HG03521 (cell line): Measurements from ENCODE around the gene APCDD1.

ENCODE experiments used
- ATAC-seq: cut with Tn5 transposase; IDR thresholded peaks from one replicate; pipeline ENCODE4 v1.9.1; 2021; ENCODE audit warnings: mild to moderate bottlenecking, moderate library complexity; ENCODE audit not compliant: unreplicated experiment

Gene APCDD1

DNA sequence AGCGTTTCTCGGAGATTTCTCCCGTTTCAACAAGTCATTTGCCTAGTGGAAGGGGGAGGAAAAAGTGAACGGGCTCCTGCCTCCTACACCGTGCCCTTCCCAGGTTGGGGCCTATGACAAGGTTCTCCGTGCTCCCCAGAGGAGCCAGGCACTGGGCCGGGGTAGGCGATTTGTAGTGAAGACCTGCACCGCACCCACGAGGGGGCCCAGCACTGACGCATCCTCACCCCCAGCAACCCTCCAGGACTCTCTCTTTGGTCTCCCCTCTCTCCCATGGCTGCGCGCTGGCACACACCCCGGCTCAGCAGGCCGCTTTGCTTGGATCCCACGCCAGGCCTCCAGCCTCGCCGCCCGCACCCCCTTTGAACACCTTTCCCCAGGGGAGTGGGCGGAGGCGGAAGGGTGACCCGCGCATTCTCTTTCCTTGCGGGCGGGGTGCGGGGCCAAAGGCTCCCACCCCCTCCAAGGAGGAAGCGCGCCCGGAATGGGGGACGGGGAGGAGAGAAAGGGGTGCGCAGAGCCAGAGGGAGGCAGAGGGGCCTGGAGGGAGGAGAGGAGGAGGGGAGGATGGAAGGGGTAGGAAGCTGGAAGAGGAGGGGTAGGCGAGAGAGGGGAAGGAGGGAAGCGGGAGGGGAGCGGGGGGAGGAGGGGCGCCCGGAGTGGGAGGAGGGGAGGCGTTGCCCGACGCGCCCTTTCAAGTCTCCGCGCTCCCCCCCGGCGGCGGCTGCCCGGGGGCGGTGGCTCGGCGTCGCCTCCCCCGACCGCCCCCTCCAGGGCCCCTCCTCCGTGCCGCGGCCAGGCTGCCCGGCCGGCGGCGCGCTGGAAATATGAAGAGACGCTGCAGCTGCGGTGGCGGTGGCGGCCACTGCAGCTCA, at the start of gene APCDD1:
Gene APCDD1, plus strand, starts transcription at position 830 of the 875 bp plus-strand sequence. CDS start 347 bp downstream, outside the sequence.
- ATAC-seq = no peak

DNA sequence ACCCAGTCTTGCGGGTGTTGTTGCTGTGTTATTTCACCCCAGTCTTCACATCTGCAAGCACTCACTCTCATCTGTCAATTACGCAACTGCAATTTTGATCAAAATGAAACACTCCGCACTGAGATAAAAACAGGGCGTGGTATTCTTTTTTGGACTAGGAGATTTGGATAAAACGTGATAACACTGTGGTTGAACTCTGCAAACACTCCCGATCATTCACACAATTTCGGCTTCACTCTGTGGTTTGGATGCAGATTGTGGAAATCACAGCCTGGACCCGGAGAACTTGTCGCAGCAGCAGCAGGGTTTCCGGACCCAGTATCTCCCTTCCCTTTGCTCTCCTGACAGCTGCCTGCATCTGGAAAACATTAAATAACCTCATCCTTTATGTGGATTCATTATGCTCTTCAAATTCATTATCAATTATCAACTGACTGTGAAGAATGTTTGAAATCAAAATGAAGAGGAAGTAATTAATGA, 49.4 kb upstream of the APCDD1 start:
- no peak for ATAC-seq

DNA sequence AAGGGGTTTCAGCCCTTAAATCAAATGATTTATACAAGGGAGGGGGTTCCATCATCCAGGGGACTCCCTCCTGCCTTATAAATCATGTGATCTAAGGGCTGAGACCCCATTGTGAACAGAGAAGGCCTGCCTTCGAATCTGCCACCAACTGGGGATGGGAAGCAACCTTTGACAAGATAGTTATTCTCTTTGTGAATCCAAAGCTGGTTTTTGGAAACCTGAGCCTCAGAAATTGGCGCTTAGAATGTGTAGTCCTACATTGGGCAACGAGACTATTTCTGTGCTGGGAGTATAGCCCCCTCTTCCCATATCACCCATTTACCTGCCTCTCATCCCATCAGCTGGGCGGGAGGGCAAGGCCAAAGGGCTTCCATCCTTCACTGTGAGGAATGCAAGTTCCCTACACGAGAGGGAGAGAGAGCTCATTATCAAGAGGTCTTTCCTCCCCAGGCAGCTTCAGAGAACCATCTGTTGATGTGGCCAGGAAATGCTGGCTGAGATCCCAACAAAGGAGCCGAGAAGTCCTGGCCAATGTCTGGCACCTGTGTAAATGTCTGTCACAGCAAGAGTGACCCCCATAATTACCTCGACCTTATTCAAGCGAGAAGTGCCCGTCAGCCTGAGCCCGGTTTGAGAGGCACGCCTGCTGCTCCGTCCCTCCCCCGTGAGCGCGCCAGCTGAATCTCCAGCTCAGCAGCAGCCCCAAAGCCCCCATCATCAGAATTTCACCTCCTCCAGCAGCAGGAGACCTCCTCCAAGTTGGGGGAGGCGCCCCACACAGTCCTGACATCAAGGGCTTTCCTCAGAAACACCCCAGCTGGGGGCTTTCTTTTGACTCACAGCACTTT, 48.4 kb upstream of the APCDD1 start:
- ATAC-seq = no peak

DNA sequence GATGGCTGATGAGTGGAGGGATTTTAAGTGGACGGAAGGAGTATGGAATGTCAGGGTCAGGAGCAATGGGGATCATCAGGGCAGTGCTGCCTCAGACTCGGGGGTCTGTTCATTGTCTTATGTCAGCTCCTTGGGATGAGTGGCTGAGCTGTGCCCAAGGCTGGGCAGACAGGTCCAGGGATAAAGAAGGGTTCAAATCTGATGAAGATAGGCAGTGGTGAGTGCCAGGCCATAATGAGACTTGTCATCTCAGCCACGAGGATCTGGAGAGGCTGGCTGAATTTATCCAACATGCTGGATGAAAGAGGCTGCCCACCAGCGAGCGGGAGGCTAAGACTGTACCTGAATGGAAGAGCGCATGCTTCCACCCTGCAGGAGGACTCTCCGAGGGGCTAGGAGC, 46.3 kb upstream of the APCDD1 start:
- ATAC-seq = no peak

DNA sequence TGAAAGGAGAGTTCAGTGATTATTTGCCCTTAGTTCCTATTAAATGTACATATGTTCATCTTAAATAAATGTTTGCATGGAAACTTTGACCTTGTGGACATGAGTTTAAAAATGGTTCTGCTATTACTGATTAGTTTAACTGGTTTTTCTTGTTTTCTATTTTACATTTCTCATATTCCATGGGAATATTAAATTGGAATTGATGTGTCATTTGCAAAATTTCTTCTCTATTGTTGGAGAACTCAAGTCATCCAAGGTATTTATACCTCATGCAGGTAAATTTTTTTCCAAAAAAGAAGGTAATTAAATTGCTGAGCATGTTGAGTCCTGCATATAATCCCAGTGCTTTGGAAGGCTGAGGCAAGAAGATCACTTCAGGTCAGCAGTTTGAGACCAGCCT, 45.4 kb upstream of the APCDD1 start:
- no peak for ATAC-seq

DNA sequence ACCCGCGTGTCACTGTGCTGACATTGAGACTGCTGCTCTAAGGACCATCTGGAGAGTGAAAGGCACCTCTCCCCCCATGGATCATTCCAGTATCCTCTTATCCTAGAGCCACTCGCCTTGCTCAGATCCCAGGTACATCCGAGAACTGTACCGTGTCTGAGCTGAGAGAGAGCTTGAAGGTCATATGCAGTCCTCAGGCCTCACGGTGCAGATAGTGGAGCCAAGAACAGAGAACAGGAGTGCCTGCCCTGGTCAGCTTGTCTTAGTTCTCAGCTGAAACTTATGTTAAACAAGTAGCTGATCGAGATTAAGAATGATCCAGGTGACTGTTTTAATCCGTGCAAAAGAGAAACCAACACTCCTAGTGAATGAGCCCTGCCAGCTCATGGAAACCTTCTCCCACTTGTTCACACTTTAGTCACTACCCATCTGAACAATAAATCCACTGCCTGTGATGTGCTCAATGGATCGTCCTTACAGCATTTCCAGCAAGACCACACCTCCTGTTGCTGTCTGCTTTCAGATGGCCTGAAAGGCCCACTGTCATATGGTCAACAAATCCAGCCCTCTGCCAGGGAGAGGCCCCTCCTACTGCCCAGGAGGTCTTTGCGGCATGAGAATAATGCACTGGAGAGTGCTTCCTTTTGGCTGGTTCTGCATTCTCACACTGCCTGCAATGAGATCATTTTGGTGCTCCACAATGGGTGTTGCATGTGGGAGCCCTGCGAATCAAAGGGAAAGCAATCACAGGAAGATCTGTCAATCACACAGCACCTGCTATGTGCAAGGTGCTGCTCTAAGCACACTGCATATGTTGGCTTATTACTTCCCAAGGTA, 43.7 kb upstream of the APCDD1 start:
- ATAC-seq = no peak

DNA sequence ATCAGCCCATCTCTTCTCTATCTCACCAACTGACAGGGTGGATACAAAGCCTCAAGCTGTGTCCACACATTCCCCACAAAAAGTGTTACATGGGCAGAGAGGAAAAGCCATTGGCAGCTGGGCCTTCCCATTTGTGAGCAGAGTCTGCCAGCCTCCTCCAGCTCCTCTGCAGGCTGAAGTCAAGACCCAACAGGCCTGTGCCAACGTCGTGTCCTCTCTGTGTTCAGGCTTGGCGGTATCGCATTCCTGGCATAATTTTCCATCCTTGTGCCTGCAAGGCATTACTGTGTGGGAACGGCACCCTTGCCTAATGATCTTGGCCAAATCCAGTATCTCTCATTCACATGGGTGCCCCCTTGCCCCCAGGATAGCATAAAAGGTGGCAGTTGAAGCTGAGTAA, 41.5 kb upstream of the APCDD1 start:
- no peak for ATAC-seq

DNA sequence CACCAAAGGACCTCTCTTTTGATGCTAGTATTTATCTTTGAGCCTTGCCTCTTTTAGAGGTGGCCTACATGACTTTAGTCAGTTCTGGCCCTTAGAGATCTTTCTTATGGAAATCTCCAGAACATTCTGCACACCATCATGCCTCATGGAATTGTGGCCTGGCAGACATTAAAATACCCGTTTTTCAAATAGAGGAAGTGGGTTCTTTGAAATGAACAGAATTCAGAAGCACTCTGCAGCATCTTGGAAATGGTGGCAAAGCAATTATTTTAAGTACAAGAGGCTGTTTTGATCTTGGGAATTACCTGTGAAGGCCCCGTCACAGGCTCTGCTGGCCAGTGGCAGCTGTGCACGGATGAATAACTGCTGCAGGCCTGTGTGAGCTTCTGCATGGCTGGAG, 40.7 kb upstream of the APCDD1 start:
- no peak for ATAC-seq

DNA sequence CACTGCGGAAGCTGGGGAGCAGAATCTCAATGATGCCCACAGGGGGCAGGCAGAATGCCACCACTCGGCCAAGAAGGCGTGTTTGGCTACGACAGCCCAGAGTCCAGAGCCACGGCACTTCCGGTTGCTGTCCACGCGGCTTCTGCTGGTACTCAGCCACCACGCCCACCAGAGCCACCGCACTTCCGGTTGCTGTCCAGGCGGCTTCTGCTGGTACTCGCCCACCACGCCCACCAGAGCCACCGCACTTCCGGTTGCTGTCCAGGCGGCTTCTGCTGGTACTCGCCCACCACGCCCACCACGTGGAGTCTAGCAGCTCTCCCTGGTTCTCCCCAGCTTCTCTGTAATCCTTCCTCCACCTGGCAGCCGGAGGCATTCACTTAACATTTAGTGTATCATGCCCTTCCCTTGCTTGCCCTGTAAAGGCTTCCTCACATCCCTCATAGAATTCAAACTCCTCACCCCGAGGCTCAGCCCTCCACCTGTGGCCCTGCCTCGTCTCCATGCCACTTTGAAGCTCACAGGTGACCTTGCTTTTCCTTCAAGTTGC, 40.1 kb upstream of the APCDD1 start:
- ATAC-seq = no peak

DNA sequence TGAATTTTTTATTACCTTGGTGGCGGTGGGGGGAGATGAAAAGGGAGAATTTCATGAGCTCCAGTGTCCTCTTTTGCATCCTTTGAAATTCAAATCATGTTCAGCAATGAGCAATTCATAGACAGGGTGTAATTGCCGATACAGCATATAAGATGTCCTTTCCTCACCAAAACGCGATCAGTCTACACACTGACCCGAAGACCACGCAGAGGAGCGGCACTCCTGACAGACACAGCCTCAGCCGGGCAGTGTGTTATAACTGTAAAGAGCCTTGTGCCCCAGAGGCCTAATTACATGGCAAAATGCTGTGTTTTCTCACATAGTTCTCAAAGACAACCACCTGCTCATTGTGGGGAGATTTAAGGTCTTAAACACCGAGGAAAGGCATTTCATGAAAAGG, 38.4 kb upstream of the APCDD1 start:
- ATAC-seq = no peak

DNA sequence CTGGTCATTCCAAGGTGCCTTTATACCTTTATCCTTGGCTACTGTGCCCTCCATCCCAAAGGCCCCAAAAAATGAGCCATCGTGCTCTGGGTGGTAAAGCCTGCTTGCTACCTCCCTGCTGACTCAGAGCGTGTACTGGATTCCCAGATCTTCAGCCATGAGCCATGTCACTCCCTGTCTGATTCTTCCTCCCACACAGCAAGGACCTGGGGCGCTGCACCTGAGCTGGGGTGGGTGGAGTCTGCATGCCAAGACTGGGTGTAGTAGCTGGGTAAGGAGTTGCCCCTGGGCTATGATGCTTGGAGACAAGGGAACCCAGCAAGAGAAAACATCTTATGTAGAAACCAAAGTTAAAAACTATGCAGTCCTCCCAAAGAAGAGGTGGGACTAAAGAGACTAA, 37.2 kb upstream of the APCDD1 start:
- ATAC-seq = no peak

DNA sequence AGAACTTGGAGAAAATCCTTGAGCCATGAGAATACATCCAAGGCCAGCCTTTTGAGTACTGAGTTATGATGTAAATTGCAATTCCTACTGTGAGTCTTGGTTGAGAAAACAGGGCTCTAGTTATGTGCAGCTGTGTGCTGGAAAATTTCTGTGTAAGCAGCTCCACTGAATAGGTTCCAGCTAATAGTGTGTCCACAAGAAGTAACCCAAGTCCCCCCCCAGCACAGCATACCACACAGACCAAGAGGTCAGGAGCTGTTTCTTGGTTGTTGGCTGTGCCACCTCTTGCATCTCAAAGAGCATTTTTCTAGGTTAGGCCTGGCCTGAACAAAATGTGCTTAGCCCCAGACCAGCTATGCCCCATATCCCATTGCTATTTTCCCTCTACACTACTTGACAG, 36.8 kb upstream of the APCDD1 start:
- ATAC-seq = no peak

DNA sequence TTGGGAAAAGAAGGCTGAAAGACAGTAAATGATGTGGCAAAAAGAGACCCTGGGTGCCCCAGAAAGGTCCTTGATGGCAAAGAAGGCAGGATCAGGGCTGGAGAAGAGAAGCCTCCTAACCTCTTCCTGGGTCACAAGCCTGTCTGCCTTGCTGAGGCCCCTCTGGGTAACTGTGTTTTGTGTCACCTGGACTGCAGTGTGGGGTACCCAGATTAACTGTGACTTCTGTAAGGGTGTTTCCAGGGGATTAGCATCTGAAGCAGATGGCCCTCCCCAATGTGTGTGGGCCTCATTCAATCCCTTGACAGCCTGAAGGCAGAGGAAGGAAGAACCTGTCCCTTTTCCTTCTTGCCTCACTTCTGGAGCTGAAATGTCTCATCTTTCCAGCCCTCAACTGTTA, 35.6 kb upstream of the APCDD1 start:
- no peak for ATAC-seq

DNA sequence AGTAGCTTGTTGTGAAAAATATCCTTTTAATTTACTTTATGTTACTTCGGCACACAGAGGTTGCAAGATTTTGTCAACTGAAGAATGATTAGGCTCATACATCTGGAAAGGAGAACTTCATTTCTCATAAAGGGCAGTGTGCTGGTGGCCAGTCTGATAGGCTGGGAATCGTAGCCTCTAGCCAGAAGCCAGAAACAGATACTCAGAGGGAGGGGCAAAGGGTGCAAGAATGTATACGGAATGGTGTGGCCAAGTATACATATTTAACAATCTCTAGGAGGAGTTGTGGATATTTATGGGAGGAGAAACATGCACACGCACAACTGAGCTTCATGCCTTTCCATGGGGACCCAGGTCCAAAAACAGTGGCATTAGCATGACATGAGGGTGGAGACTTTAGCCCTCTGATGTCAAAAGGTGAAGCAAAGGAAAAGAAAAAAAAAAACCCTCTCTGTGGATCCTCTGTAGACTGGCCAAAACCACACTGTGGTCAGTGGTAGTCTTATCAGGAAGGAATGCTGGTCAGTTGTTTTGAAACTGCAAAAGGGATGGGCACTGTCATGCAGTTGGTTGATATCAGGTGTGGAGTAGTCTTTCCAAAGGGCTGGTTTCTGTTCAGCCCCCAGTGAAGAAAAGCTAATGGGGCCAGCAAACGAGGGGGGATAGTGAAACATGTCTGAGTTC, 34.9 kb upstream of the APCDD1 start:
- ATAC-seq = no peak

DNA sequence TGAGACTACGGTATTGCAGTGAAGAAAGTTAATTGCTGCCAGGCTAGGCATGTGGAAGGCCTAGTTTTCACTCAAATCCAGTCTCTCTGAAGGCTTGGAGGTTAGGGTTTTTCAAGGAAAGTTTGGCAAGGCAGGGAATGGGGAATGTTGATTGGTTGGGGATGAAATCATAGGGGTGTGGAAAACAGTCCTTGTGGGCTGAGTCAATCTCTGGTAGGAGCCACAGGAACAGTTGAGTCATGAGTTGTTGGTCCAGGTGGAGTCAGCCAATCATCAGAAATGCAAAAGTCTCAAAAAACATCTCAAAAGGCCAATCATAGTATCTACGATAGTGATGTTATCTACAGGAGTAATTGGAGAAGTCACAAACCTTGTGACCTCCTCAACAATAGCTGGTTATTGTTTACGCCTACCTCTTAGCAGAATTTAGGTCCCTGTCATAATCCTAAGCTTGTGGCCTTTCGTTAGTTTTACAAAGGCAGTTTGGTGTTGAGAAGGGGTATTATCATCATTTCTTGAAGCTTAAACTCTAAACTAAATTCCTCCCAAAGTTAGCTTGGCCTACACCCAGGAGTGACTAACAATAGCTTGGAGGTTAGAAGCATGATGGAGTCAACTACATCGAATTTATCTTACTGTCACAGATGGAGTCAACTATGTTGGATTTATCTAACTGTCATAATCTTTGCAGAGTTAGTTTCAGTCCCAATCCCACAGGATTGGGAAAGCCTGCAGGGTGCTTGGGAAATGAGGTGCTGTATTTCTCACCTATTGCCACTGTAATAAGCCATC, 33.7 kb upstream of the APCDD1 start:
- ATAC-seq = no peak

DNA sequence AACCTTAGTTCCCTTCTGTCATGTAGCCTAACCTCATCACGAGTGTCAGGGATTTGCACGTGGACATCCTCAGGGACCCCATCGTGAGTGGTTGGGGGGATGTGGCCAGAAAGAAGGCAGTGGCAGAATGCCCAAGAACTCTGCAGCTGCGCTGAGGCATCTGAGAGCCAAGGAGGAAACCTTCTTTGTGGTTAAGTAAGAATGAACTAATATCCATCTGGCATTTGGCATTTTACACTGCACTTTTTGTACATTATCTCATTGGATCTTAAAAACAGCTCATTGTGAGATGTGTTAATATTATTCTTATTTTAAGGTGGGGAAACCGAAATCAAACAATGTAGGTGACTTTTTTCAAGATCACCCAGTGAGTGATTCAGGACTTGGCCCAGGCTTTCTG, 32.6 kb upstream of the APCDD1 start:
- no peak for ATAC-seq

DNA sequence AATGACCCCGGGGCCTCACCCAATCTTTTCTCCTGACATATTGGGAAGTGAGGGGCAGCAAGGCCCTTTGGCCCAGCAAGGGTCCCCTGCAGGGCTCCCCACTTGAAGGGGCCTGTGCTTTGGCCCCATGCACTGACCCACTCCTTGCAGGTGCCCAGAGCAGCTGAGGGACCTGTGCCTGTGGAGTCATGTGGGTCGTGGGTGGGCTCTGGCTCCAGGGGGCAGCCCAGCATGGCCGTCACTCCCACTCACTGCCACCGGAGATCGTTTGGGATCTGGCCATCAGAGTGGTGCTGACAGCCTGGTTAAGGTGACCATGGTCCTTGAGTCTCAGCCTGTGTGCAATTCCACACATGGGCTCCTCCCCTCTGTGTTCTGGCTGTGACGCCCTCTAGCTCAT, 31.7 kb upstream of the APCDD1 start:
- no peak for ATAC-seq

DNA sequence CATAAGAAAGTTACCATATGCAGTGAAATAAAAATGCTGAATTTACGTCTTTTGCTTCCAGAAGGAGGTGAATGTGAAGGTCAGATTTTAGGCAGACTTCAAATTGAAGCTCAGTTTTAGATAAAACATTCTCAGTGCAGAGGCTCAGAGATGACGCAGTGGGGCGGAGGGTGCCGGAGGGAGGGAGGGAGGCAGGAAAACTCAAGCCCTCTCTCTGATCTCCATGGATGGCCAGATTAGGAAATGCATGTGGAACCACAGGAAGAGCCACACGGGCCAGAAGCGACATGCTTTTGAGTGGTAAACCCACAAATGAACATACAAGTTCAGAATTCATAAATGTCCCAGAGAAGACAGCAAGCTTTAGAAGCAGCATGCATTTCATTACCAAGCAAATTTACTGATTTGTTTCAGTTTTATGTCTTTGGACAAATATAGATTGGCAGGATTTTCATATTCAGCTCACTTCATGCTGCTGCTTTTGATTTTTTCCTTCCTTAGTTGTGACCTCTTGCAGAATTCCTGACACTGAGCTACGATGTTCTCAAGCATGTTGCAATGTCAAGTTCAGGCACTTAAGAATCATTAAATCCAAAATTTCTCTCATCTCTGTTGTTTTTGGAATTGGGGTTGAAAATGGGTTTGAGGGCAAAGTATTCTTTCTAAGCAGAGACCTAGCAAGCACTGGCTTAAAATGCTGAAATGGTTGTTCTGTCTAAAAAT, 29.7 kb upstream of the APCDD1 start:
- ATAC-seq = no peak

DNA sequence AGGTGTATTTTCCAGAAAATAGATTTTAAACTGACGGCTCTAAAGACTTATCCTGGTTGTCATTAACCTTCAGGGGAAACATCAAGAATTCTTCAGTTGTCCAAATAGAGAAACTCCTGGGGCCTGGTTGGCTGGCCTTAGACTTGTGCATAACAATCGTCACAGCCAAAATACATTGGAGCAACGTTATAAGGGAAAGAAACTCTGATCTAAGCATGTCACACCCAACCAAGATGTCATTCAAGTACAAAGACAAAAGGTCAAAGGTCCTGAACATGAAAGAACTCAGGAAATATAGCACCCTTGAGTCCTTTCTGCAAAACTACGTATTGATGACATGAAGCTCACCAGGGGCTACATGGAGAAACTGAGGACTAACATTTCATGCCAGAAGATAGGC, 23.8 kb upstream of the APCDD1 start:
- ATAC-seq = no peak
